ENCODE data around the gene ANKRD9.

- TF ChIP-seq CTCF (IDR thresholded peaks at IDR 0.05; ENCODE audit: low read length): no peak
- TF ChIP-seq EZH2 (IDR thresholded peaks at IDR 0.05; ENCODE audit: borderline replicate concordance, low read length): no peak
These were observed 52.1 kb downstream of the ANKRD9 start for GRCh38 chr14:102457509-102457908.

All from OCI-LY1 (cell line).